ENCODE measurements around the gene KIF22.

DNA sequence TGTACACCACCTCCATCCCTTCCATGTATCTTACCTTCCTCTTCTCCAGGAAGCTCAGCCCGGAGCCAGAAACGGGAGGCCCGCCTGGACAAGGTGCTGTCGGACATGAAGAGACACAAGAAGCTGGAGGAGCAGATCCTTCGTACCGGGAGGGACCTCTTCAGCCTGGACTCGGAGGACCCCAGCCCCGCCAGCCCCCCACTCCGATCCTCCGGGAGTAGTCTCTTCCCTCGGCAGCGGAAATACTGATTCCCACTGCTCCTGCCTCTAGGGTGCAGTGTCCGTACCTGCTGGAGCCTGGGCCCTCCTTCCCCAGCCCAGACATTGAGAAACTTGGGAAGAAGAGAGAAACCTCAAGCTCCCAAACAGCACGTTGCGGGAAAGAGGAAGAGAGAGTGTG is 29.0 kb downstream of the KIF22 start:
- TF ChIP-seq POLR2A (IDR thresholded peaks at IDR 0.05) = no peak
- TF ChIP-seq, protein P1, sequence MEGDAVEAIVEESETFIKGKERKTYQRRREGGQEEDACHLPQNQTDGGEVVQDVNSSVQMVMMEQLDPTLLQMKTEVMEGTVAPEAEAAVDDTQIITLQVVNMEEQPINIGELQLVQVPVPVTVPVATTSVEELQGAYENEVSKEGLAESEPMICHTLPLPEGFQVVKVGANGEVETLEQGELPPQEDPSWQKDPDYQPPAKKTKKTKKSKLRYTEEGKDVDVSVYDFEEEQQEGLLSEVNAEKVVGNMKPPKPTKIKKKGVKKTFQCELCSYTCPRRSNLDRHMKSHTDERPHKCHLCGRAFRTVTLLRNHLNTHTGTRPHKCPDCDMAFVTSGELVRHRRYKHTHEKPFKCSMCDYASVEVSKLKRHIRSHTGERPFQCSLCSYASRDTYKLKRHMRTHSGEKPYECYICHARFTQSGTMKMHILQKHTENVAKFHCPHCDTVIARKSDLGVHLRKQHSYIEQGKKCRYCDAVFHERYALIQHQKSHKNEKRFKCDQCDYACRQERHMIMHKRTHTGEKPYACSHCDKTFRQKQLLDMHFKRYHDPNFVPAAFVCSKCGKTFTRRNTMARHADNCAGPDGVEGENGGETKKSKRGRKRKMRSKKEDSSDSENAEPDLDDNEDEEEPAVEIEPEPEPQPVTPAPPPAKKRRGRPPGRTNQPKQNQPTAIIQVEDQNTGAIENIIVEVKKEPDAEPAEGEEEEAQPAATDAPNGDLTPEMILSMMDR (IDR thresholded peaks at IDR 0.05) = no peak
